ENCODE measurements around the gene ELF4.
"Not testable (repeated sequence)": the region's sequence is repeated elsewhere in the genome, so short reads cannot be mapped to it uniquely, and the experiment has no call there.

The ELF4 gene

GRCh38 chrX:130110379-130111219, at the start of gene ELF4:
Gene ELF4, minus strand, starts transcription at chrX:130110497. Its CDS starts 29,167 bp downstream, at chrX:130081330.
- FAIRE-seq: no peak

- FAIRE-seq: no peak
Measured at GRCh38 chrX:130159776-130160175, 49.5 kb upstream of the ELF4 start.

- FAIRE-seq: no peak
Measured at GRCh38 chrX:130158311-130158710, 48.0 kb upstream of the ELF4 start.

DNA sequence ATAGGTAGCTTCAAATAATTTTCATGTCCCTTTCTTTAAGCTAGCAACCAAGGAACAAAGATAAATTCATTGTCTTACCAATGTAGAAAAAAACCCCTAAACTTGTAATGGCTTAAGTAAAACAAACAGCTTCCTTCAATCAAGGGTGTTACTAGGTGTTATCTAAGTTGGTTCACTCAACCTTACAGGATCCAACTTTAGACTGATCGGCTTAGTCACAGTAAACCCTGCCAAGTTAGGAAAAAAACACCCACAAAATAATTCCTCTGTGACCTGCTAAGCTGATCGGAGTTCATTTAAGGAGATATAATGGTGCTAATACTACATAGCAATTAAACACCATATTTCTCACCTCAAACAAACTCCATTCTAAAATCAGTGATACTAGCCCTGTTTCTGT, 45.3 kb upstream of the ELF4 start:
- FAIRE-seq: no peak

DNA sequence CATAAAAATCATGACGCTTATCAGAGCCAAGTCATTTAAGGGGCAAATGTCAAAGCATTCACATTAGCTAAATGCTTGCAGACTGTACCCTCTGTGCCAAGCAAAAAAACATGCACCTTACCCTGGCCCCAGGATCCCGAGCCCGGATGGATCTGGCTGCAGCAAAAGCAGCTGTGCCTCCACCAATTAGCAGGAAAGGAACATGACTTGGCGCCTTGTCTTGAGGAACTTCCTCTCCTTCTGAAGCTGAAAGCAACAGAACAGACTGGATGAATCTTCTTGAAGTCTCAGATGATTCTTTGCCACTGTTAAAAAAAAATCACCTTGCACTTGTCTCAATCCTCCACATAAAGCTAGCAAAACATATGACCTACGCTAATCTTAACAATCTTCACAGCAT, 37.3 kb upstream of the ELF4 start:
- no peak for FAIRE-seq

- FAIRE-seq: no peak
Measured at GRCh38 chrX:130145123-130145522, 34.8 kb upstream of the ELF4 start.

GRCh38 chrX:130144509-130144908, 34.2 kb upstream of the ELF4 start:
- no peak for FAIRE-seq

DNA sequence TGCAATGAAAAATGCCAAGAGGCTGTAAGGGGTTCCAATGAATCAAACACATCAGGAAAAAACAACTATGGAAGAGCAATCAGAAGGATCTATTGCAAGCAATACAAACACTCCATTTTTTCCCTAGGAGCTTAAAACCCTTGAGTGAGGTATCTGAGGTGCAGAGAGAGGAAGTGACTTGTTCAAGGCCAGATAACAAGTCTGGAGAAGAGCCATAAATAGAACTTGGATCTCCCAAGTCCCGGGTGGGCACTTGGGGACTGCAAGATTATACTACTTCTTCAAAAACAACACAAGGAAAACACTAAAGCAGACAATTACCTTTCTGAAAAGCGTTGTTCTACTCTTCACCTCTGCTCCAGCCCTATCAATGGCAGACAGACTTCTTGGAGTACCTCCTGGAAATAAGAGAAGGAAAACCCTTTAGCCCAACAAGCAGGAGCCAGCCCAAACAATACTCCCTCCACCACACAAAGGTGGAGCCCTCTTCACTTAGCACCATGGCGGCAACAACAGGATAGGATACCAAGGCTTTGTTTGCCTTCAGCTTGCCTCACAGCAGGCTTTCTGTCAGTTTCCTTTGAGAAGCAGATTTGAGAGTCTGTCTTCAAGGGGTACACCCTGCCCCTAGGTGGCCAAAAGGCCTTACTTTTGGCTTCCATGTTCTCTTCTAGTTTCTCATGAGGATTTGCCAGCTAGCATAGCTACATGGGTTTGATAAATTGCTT, 29.3 kb upstream of the ELF4 start:
- no peak for FAIRE-seq

DNA sequence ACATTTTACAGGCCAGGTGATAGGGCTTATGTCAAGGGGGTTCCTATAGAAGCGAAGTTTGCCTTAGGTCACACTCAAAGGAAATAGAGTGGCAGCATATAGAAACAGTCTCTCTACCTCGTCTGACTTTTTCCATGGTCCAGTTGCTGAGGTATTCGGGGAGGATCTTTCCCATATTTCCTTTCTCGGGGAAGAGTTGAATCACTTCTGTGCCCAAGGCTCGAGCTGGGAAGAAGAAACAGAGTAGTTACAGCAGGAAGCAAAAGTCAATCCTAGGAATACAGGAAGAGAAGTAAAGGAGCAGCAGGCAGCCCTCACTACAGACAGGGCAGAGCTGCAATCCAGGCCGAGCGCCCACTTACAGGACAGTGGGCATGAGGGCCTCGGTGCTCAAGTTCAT, 26.7 kb upstream of the ELF4 start:
- no peak for FAIRE-seq

GRCh38 chrX:130136496-130136895, 26.2 kb upstream of the ELF4 start:
- FAIRE-seq: no peak

DNA sequence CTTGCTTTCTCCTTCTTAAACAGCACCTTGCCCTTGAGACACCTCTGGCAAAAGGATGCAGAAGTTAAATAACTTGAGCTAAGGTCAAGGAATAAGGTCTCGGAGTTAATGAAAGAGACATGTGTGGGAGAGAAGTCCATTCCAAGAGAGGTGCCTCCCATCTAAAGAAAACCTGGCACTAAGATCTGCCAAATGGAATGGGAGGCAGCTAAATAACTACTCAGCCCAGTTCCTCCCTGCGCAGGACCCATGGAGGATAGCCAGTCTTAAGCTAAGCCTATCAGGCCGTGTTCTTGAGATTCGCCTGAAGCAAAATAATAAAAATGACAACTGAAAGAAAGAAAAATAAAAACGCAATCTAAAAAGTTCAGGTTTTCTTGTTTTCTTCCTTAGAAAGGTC, 20.7 kb upstream of the ELF4 start:
- no peak for FAIRE-seq

- FAIRE-seq: no peak
Measured at GRCh38 chrX:130125091-130125874, 15.0 kb upstream of the ELF4 start.

GRCh38 chrX:130124577-130124976, 14.3 kb upstream of the ELF4 start:
- no peak for FAIRE-seq

DNA sequence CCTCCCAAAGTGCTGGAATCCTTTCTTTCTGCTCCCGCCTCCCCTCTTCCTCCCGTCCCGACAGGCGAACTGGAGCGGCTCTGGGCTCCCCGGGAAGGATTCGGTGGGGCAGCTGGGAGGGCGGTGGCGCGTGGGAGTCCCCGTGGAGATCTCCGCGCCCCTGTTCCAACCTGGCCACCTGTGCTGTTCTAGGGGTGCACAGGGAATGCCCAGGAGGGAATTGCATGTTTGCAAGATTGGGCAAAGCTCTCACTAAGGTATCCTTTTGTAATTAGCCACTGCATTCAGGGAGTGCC, 11.2 kb upstream of the ELF4 start:
- no peak for FAIRE-seq

- FAIRE-seq: no peak
Measured at GRCh38 chrX:130120746-130121504, 10.6 kb upstream of the ELF4 start.

DNA sequence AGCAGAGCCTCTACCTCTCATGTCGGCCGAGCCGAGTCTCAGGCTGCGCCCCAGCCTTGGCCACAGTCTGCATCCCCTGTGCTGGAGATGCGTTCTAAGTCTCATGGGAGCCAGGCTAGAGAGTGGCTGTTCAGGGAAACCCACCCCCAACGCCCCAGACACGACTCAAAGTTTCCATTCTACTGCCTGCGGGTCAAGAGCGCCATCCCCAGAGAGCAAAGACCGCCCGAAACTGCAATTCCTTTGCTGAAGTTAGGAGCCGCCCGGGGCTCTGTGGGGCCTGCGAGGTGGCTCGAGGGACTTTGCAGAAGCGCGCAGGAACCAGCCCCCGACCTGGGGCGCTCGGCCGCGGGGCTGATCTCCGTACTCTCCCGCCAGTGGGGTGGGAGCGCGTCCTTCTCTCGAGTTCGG, 10.0 kb upstream of the ELF4 start:
- FAIRE-seq: no peak

- no peak for FAIRE-seq
Measured at GRCh38 chrX:130119312-130119898, 9.1 kb upstream of the ELF4 start.

DNA sequence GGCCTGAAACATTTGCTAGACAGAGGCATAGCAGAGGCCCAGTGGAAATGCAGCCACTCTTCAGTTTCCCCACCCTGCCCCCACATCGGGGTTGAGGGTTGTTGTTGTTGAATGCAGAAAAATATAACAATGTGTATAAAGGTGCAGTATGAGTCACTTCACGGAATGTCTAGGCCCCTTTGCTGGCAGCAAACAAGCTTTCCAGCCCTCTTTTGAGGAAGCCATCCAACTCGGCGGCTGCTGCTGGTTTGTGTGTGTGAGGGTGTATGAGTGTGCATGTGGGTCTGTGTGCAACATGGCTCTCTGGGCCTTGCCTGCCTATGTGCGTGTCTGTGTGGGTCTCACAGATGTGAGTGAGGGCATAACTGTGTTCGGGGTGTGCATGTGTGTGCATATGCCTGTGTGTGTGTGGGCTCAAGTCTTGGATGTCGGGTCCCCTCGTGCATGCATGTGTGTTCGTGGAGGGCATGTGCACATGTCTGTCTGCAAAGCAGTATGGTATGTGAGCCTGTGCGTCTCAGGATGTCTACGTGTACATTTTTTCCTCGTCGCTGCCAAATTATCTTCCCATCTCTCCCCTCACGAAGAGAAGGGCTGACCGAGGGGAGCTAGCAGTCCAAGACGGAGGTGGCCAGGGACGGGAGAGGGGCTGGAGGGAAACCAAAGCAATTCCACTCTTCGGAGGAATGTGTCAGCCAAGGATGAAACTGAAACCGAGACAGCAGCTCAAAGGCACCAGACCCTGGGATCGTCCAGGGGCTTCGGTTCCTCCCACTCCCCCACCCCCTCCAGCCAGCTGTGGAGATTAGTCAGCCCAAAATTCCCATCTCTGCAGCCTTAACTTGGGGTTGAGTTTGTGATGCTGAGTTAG, 8.4 kb upstream of the ELF4 start:
- FAIRE-seq: no peak

GRCh38 chrX:130117166-130117565, 6.9 kb upstream of the ELF4 start:
- no peak for FAIRE-seq

- FAIRE-seq: not testable (repeated sequence)
Measured at GRCh38 chrX:130115119-130115885, 5.0 kb upstream of the ELF4 start.

- no peak for FAIRE-seq
Measured at GRCh38 chrX:130114141-130114588, 3.9 kb upstream of the ELF4 start.

All from islet of Langerhans (tissue), 1 donor.